NCI-H1694 (cell line): Measurements from ENCODE around the gene KISS1R.
A peak's percentile ranks its signal among the peaks of the same experiment; 100 is the strongest.
"Not testable (repeated sequence)": the region's sequence is repeated elsewhere in the genome, so short reads cannot be mapped to it uniquely, and the experiment has no call there.

Source experiments
- DNase-seq: peaks from one replicate; lab custom pipeline; 2025; lab: John Stamatoyannopoulos, UW

The KISS1R gene

DNA sequence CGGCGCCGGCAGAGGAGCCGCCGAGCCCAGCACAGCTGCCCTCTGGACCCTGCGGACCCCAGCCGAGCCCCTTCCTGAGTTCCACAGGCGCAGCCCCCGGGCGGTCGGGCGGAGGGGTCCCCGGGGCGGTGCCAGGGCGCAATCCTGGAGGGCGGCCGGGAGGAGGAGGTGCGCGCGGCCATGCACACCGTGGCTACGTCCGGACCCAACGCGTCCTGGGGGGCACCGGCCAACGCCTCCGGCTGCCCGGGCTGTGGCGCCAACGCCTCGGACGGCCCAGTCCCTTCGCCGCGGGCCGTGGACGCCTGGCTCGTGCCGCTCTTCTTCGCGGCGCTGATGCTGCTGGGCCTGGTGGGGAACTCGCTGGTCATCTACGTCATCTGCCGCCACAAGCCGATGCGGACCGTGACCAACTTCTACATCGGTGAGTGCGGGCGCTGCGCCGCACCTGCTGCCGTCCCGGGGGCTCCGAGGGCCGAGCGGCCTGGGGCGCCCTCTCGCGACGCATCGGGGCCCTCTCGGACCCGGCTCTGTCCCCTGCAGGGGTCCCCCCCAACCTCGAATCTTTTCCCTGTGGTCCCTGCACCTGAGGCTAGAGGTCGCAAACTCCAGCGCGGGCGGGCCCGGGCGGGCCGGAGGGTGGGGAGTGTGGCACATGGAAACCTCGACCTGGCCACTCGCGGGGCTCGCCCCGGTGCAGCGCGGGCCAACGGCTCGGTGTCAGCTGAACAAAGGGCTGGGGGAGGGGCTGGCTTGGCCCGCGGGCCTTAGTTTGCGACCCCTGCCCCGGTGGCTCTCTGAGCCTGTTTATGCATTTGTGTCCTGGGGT, at the start of gene KISS1R:
KISS1R (plus strand) TSS at position 11 of the 829 bp plus-strand sequence; CDS start at position 181, 170 bp downstream.
- DNase-seq, result no peak

GRCh38 chr19:867855-868457, 49.2 kb upstream of the KISS1R start:
- DNase-seq, result no peak

DNA sequence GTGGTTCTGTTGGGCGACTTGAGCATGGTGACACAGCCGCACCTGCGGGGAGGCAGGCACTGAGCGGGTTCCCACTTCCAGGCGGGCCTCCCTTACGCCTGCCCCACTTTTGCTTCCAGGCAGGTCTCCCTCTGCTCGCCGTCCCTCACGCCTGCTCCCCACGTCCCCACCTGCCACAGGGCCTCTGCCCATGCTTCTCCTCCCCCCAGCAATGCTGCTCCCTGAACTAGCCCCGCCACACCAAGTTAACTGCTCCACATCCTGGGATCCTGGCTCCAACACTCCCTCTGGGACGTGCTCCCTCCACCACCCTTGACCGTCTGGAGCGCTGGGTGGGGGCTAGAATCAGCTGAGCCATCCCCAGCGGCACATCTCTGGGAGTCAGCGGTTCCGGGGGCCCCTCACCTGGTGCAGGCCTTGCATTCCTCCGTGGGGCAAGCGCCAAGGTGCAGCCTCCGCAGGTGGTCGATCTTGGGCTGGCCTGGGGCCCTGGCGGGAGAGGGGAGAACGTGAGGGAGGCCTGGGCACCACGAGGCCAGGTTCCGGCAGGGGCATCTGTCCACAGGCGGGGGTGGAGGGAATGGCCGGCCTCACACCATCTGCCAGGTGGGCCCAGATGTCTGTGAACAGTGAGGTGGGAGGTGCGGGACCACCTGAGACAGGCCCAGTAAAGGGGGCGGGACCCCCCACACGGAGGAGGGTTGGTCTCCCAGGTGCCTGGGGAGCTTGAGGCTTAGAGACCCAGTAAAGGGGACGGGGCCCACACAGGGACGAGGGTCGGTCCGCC, 48.5 kb upstream of the KISS1R start:
- DNase-seq, result no peak

GRCh38 chr19:869245-870177, 47.6 kb upstream of the KISS1R start:
- no peak for DNase-seq

DNA sequence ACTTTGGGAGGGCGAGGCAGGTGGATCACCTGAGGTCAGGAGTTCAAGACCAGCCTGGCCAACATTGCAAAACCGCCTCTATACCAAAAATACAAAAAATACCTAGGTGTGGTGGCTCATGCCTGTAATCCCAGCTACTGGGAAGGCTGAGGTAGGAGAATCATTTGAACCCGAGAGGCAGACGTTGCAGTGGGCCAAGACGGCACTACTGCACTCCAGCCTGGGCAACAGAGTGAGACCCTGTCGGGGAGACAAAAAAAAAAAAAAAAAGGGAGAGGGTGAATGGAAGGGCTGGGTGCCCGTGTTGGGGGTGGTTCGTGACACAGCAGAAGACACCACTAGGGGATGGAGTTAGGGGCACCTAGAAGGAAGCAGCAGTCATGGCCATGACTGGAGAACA, 46.8 kb upstream of the KISS1R start:
- DNase-seq, result no peak

DNA sequence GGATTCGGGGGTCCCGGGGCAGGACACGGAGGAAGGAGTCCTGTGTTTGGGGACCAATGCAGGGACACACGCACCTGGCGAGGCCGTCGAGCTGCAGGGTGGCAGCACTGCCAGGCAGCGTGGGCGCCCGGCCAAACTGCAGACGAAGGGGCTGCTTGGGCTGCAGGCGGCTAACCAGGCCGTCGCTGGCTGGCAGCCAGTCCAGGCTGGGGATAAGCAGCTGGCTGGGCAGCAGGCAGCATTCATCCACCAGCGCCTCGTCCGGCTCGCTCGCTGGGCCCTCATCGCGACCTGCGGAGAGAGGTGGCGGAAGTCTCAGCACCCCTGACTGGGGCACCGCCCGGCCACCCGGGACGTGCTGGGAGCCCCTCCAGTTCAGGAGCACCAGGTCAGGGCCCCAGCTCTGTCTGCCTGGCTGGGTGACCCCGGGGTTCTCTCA, 46.2 kb upstream of the KISS1R start:
- peak; percentile 54 for DNase-seq

DNA sequence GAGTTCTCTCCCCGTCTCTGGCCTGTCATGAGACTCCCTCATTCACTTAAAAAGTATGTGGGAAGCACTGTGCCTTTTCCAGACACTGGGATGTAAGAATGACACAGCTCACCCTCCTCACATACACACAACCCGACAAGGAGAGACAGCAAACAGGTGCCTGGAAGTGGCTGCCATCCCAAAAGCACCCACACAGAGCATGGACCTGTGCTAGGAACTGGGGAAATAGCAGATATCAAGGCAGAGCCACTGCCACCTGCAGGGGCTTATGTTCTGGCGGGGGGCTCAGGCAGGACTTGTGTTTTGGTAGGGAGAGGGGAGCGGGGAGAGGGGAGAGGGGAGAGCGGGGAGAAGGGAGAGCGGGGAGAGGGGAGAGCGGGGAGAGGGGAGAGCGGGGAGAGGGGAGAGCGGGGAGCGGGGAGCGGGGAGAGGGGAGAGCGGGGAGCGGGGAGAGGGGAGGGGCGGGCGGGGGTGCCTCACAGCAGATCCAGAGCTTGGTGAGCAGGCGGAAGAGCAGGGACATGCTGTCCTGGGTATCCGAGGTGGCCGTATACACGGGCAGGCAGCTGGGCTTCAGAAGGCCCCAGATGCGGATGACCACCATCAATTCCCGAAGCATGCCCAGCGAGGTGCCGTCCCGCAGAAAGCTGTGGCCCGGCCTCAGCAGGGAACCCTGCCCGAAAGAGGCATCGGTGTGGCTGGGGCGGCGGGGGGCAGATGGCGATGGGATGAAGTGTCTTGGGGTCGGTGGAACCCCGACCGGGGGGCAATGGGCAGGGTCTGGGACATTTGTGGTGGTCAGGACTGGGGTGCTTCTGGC, 45.5 kb upstream of the KISS1R start:
- DNase-seq, result no peak

GRCh38 chr19:872266-872951, 44.7 kb upstream of the KISS1R start:
- no peak for DNase-seq

- no peak for DNase-seq
These were observed 44.0 kb upstream of the KISS1R start for GRCh38 chr19:873084-873483.

DNA sequence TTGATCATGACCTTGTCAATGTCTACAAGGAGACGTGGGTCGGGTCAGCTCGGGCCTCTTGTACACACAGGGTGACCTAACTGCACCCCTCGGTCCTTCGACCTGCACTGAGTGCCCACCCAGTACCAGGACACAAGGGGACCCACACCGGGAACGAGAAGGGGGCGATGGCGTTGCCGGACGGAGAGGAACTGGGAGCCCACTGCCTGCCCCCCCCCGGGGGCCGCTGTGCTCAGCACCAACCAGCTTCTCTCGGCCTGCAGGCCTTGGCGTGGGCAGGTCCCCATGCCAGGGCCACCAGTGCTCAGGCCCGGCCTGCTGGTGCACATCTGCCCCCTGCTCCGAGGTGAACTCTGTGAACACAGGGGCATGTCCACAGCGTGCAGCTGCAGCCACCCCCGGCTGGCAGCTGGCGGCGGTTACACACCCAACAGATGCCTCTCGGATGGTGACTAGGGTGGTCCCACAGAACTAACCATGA, 43.5 kb upstream of the KISS1R start:
- DNase-seq, result no peak

GRCh38 chr19:875265-875879, 41.8 kb upstream of the KISS1R start:
- no peak for DNase-seq

DNA sequence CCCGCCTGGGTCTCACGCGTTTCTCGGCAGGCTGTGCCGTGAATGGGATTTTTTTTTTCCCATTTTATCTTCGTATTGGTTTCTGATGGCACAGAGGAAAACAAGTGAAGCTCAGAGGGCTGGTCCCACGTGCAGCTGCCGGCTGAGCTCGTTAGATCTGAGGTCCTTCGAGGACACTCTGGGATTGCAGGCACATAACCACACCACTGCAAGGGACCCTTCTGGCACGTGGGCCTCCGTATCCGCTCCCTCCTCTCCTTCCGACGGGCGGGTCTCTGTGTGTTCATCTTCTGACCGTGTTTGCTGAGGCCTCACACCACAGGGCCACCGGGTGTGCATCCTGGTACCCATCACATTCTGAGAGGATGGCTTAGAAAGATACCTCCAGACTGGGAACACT, 41.0 kb upstream of the KISS1R start:
- no peak for DNase-seq

- no peak for DNase-seq
These were observed 40.3 kb upstream of the KISS1R start for GRCh38 chr19:876780-877314.

GRCh38 chr19:877992-878660, 39.0 kb upstream of the KISS1R start:
- not testable (repeated sequence) for DNase-seq

DNA sequence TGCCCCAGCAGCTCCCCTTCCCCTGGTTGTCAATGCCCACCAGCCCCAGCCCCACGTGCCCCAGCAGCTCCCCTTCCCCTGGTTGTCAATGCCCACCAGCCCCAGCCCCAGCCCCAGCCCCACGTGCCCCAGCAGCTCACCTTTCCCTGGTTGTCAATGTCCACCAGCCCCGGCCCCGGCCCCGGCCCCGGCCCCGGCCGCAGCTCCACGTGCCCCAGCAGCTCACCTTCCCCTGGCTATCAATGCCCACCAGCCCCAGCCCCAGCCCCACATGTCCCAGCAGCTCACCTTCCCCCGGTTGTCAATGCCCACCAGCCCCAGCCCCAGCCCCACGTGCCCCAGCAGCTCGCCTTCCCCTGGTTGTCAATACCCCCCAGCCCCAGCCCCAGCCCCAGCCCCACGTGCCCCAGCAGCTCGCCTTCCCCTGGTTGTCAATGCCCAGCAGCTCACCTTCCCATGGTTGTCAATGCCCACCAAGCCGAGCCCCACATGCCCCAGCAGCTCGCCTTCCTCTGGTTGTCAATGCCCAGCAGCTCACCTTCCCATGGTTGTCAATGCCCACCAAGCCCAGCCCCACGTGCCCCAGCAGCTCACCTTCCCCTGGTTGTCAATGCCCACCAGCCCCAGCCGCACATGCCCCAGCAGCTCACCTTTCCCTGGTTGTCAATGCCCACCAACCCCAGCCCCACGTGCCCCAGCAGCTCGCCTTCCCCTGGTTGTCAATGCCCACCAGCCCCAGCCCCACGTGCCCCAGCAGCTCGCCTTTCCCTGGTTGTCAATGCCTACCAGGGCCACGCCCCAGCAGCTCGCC, 38.2 kb upstream of the KISS1R start:
- DNase-seq, result not testable (repeated sequence)

DNA sequence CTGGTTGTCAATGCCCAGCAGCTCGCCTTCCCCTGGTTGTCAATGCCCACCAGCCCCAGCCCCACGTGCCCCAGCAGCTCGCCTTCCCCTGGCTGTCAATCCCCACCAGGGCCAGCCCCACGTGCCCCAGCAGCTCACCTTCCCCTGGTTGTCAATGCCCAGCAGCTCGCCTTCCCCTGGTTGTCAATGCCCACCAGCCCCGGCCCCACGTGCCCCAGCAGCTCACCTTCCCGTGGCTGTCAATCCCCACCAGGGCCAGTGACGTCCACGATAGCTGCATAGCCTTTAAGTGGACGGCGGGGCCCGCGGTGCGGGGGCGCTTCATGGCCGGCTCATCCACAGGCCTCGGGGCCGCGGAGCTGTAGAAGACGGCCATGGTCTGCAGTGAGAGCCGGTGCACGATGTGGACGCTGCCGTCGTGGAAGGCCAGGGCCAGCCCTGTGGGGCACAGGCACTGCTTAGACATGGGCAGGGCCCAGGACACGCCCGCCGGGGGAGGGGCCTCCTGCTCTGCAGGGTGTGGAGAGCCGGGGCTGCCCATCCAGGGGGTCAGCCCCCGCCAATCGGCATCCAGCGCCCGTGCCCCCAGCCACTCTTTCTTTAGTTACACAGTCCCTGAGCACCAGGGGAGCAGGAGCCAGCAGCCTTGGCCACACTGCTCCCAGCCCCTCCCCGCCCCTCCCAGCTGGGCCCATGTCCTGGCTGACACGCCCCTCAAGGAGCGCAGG, 37.3 kb upstream of the KISS1R start:
- DNase-seq, result no peak
